ENCODE measurements around the gene DAAM1.
A peak's percentile ranks its signal among the peaks of the same experiment; 100 is the strongest.

DAAM1 gene

DNA sequence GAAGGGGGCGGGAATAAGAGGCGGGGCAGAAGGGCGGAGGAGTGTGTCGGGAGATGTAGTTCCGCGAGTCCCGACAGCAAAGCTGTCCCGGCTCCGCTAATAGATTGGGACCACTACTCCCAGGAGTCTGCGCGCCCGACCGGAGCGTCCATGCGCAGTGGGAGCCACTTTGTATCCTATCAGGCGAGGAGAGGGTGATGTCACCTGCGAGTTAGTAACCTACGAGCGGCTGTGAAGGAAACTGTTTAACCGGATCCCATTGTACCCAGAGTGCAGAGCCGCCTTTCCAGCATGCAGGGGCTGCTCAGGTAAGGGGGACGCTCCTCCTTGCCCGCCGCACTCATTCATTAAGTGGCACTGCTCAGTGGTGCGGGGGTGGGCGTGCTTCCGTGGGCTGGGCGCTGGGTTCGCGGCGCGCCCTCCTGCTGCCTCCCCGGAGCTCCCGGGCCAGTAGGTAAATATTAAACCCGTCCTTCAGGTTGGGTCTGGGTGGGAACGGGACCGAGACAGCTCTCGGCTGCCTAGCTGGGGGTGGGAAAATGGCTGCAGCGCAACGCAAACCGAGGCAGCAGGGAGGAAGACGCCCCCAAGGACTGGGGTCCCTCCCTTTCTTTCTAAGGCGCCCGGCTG is at the start of gene DAAM1:
Gene DAAM1, plus strand, starts transcription at position 207 of the 630 bp plus-strand sequence. CDS start 74,811 bp downstream, outside the sequence.
- peak; percentile 99 for DNase-seq

DNA sequence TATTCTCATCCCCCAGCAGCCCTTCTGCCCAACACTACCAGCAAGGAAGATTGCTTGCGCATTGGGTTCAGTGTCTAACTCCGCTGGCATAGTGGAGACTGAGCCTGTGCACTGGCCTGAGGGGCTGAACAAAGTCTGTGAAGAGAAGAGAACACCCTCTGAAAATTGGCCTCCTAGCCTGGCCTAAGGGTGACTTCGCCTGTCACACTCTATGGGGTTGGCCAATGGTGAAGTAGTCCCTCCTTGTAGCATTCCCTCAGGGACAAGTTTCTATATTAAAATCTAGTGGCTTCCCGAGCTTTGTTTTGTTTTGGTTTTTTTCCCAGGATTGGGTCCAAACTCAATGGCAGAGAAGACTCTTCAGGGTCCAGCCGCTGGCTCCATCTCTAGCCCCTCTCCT is 49.1 kb upstream of the DAAM1 start:
- DNase-seq, result no peak

DNA sequence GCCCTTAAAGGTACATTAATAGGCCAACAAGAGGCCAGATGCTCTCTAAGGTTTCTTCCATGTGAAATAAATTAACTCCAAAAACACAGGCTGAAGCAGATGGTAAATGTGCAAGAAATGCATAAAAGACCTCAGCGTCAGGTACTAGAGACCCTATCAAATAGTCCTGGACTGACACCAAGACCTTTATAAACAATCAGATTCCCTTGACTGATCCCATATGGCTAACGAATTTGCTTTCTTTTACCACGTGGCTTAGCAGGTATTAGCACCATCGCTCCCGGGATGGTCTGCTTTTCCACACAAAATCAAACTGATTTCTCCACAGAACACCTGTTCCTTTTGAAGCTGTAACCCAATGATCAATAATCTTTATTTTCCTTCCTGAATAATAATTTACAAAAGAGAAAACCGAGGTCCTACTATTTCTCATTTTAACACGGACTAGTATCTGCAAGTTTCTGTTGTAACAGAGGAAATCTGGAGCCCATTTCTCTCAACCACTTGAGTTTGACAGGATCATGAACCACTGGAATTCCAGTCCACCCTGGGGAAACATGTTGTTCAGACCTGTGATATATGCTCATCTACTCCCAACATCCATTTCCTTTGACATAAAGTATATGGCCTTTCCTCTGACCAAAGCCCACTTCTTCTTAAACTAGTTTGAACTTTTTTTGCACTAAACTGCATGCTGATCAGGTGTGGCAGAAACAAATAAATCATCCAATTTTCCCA is 48.2 kb upstream of the DAAM1 start:
- DNase-seq, result no peak

DNA sequence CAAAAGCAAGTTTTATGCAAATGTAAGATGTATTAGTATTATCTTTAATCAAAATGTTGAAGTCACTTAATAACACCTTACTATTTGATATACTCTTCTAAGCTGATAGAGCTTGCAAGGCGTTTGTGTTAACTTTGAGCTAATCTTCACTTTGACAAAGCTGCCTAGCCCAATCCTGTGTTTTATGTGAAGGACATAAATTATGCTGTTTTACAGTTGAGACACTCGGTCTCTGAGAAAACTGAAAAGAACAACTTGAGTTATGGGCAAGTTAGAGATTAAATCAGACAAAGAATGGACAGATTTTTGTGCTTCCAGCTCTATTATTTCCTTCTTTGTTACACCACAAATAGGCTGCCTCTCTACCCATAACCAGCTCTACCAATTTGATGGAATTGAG is 42.0 kb upstream of the DAAM1 start:
- DNase-seq, result no peak

DNA sequence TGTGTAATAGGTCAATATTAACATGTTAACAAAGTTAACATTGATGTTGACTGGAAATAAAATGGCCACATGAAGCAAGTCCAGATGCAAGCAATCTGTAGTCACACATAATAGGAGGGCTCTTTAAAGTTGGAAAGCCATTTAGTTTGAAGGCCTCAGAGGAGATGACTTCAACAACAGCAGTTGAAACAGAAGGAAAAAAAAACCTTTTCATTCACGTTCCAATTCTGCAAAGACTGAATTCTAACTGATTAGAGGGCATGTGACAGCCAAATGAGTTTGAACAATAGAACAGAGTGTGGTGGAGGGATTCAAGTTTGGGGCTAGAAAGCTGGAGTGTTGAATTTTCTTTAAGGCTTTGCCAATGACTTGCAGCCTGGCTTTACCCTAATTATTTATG is 41.5 kb upstream of the DAAM1 start:
- no peak for DNase-seq

DNA sequence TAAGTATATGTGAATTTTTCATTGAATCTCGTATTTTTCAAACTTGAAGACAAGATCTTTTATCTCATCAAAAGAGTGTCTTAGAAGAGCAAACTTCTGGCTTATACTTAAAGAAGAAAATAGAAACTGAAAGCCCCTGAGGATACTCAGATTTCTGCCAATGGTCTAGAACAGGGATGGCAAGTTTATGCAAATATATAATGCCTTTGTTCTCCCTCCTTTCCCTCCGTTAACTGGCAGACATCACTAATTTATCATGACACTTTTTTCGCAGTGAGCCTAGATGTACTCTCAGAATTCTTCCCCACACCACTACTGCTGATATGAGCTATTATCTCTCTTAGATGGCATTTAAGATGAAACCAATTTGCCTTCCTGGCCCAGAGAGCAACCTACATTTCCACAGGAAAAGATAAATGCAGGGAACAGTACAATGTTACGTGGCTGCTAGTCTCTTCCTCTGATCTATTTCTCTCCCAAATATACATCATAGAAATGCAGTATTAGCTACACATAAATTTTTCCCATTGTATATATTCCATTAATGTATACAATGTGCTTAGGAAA is 40.0 kb upstream of the DAAM1 start:
- DNase-seq, result no peak

DNA sequence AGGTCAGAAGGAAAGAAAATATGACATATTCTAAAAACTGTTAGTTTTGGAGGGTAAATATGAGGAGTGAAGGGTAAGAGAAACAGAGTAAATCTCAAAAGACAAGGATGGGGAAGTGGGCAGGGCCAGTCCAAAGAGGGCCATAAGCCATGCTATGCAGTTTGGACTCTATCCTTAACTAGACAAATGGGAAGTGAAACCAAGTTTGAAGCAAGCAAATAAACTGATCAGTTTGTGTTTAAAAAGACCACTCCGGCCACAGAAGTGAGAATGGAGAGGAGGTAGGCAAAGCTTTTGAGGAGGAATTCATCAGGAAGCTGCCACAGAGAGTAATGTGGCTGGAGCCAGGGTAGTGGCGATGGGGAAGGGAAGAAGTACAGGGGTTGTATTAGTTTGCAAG is 37.5 kb upstream of the DAAM1 start:
- no peak for DNase-seq

DNA sequence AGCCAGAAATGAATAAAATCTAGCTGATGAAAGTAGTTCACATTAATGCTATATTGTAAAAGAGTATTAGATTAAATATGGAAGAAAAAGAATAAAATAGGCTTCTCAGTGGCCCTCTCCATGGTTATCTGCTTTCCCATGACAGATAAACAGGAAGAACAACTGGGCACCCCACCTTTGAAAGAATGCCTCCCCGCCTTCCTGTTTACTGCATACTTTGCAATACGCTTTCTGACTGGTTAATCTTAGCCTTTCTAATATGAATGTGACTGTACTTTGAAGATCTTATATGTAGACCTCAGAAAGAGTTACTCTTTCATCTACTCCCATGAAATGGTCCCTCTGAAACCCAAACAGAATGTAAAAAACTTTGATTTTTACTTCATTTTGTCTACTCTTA is 34.1 kb upstream of the DAAM1 start:
- no peak for DNase-seq

DNA sequence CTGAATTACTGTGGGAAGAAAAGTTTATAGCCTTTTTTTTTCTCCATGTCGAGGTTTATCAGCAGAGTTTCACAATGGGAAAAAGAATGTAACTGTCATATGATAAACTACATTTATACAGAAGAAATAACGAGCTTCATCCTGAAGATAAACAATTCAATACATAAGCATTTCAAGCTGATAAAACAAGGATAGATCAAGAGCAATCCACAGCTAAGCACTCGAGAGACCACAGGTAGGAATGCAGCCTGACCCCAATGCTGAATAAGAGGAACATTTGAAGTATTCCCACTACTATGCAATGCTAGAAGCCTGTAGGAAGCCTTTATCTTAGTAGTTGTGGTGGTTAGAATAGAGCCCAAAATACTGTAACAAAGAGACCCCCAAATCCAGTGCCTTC is 32.6 kb upstream of the DAAM1 start:
- no peak for DNase-seq

DNA sequence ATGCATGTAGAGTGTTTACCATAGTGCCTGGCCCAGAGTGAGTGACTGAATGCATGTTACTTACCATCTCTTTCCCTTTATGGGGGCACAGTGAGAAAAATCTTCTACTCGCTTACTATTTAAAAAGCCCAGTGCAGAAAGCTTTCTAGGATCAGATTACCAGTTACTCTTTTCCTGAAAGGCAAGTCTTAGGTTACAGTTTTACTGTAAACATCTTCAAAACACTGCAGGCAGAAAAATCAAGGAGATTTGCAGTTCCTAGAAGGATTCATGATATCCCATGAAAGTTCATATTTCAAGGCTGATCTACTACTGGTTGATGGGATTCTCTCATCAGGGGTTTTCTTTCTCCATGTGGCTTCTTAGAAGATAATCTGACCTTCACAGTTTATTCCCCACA is 29.3 kb upstream of the DAAM1 start:
- DNase-seq, result no peak

DNA sequence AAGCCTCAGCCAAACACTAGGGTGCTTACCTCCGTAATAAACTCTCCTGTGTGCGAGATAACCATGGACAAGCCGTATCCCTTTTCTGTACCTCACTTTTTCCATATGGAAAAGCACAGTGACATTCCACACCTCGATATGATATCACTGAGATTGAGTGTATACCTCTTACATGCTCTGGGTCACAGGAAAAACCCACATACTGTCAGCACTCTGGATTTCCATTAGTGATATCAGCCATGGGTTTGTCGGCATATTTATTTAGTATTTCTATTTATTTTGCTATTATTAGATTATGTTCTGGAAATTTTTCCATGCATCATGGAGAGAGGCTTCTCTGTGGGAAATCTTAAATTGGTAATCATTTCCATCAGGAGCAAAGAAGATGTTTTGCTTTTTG is 28.0 kb upstream of the DAAM1 start:
- DNase-seq, result no peak

DNA sequence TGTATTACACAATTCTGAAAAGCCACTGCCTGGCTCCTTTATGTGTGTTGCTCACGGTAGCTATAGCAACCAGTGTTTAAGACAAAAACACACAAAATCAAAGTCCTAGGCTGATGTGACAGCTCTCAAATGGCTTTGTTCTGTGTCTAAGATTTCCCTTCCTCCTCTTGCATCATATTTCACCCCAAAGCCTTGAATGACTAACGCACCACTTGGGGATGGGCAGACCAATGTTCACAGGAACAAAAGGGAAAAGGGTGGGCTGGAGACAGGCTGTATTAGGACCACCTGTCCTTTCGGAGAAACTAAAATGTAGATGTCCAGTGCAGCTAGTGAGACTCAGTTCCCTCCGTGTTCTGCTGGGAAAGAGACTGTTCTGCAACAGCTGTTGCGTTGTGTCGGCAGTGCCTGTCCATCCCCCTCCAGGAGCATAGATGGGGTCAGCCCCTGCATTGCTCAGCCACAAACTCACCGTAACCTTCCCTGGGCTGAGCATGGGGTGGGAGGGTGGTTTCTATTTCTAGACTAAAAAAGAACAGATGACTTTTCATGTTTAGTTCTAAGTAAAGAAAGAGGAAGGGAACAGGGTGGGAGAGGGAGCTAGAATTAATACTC is 26.8 kb upstream of the DAAM1 start:
- DNase-seq, result no peak

DNA sequence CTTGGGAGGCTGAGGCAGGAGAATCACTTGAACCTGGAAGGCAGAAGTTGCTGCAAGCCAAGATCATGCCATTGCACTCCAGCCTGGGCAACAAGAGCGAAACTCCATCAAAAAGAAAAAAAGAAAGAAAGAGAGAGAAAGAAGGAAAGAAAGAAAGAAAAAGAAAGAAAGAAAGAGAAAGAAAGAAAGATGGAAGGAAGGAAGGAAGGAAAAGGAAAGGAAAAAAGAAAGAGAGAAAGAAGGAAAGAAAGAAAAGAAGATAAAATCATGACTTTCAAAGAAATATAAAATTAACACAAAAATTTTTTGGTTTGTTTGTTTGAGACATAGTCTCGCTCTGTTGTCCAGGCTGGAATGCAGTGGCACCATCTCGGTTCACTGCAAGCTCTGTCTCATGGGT is 22.2 kb upstream of the DAAM1 start:
- no peak for DNase-seq

DNA sequence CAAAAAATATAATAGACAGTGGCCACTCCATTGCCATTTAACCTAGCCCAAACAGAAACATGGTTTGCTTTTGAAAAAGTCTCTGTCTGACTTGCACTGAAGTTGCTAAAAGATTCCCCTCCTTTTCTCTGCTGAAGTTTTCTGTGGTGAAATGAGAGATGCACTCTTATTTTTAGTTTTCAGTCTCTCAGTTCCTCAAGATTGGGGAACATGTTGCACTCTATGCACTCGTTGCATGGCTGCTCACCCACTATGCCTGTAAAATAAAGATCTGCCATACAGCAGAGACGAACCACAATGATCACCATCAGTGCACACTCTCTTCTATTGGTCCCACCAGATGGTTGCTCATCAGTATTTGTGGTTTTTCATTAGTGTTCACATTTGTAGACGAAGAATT is 13.1 kb upstream of the DAAM1 start:
- no peak for DNase-seq

DNA sequence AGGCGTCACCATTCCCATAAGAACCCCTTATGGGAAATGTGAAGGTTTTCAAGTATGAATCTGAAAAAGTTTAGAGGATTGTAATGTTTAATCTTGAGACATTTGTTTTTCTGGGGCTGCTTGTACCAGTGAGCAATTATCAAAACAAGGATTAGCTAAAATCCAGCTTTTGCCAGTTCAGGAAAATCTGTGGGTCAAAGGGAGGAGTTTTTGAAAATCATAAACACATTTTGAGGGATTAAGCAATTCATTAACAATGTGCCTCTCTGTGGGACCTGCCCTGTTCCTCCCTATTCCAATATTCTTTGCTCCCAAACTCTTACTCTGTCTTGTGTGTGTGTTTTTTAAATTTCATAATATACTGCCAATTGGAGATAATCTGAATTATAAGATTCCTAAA is 11.7 kb upstream of the DAAM1 start:
- no peak for DNase-seq

DNA sequence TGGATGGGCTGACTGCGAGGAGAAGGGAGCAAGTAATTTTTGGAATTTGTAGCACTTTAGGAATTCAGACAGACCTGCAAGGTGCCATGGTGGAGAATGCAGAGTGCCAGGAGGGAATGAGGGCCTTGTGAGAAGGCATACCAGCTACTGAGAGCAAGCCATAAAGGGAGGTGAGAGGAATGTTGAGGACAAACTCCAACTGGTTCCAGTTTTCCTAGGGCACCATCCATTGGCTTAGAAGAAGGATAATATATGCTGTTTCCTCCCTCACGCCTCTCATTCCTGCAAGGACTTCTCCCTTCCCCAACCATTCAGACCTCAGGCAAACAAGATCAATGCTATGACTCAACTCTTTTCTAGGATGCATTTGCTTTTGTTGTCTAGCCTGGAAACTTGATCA is 11.2 kb upstream of the DAAM1 start:
- no peak for DNase-seq

DNA sequence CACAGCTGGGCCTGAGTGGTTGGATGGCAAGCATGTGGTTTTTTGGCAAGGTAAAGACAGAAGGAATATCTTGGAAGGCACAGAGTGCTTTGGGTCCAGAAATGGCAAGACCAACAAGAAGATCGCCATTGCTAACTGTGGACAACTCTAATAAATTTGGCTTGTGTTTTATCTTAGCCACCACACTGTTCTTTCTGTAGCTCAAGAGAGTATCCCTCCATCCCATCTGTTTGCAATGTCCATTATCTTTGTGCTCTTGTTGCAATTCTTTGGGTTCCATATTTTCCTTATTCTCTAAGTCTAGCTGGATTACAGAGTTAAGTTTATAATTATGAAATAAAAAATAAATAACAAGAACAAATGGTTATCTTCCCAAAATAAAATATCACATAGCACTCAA is 6.7 kb upstream of the DAAM1 start:
- no peak for DNase-seq

DNA sequence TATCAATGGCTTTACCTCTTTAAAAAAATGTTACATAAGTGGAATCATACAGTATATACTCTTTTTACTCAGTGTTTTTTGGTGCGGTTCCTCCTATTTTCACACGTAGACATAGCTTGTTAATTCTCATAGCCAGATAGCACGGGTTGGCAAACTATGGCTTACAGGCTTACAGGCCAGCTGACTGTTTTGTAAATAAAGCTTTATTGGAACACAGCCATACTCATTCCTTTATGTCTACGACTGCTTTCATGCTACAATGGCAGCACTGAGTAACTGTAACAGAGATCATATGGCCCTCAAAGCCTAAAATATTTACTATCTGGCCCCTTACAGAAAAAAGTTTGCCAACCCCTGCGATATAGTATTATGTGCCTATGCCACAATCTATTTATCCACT is 5.8 kb upstream of the DAAM1 start:
- DNase-seq, result no peak

DNA sequence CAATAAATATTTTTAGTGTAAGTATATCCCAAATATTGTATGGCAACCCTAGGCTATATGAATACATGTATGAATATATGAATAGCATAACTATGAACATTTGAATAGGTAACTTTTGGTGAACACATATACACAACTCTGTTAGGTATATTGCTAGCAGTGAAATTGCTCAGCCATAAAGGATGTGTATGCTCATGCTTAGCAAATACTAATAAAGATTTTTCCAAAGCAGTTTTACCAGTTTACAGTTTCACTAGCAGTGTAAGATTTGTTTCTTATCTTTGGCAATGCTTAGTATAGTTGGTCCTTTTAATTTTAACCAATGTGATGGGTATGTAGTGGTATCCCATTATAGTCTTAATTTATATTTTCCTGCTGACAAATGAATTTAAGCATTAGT is 5.3 kb upstream of the DAAM1 start:
- no peak for DNase-seq

DNA sequence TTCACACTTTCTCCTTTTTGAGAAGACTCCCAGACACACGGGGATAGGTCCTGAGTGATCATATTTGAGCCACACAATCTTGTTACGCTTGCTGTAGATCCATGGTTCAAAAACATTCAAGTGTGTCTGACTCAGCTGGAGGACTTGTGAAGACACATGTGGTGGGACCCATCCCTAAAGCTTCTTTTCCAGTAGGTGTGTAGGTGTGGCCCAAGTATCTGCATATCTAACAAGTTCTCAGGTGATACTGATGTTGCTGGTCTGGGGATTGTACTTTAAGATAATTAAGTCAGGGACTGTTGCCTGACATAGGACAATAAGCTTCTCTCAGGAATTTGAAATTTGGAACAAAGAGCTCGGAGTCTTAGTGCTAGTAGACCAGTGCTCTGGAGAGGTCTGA is 4.1 kb upstream of the DAAM1 start:
- DNase-seq, result no peak

DNA sequence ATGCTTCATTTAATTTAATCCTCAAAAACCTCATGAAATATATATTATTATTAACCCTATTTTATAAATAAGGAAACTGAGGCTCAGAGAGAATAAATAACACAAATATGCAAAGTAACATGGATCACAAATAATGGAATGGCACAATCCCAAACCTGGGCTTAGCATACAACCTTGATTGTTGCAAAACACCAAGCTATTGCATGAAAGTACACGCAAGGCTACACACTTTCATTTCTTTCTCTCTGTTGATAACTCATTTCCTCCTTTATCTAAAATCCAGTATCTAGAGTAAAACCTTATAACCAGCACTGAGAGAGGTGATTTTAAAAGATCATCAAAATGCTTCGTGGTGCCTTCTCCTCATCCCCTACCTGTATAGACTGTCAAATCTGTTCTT is 2.8 kb upstream of the DAAM1 start:
- no peak for DNase-seq

DNA sequence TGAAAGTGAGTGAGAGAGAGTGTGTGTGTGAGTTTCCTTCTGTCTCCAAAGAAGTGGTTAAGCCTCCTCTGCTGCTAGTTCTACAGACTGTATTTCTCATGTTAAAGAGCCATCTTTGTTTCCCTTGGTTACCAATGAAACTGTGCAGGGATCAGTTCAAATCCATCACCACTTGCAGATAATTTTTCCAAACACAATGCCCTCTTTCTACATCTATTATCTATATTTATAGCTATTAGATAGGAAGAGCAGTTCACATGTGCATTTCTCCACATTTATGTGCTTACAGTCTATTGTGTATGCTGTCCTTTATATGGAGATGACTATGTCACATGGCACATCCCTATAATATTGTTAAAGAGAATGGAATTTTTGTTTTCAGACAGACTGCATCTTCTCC is 2.2 kb upstream of the DAAM1 start:
- DNase-seq, result no peak

DNA sequence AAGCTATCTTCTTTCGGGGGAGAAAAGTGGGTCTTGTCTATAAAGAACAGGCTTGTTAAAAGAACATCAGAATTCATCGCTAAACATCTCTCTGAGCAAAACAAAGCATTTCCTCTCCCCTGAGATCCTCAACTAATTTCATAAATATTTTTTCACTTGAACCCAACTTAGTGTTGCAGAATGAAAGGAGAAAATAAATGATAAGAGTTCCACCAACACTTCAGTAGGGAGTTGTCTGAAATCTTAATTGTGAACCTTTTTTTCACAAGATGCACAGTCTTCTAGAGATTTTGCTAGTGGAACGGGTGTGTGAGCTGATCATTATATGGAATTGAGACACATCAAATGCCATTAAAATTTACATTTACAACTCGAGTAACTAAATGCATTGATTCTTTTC is 1.3 kb upstream of the DAAM1 start:
- DNase-seq, result no peak

DNA sequence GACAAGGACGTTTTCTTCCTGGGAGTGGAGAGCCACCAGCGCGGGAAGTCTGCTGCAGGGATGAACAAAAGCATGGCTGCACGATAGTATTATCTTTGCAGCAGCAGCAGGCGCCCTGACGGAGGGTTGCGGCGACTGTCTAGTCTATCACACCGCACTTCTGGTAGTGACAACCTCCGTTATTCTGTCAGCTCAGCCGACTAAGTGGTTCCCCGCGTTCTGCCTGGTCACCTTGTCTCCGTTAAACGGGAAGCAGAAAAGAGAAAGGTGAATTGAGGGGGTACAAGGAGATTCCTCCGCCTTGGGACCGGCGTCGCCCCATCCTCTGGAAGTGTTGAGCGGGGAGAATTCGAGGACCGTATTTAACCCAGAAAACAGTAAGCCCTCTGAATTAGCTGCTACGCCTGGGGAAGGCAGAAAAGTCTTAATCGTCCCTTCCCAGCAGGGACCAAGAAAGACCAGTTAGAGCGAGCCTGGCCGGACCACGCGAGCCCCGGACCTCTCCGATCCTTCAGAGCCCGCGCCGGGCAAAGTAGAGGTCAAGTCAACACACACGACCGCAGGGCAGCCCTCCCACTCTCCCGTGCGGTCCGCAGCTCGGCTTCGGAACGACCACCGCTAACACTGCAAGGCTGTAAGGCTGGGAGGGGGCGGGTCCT is 536 bp upstream of the DAAM1 start:
- DNase-seq, result peak; percentile 76
